Left ventricle myocardium inferior (tissue), 1 donor: ENCODE results near the gene ARMC12. TPM values are rescaled to one million over a fixed set of nuclear protein-coding genes. Genes with fewer than 3 reads are reported as not detected.
A peak's percentile ranks its signal among the peaks of the same experiment; 100 is the strongest.

Experiments
- DNase-seq: peaks from one replicate; pipeline ENCODE4 v3.0.0-alpha.2; 2020
- H3K27ac ChIP-seq: fragments of 200-600 bp; replicated peaks from 2 replicates; pipeline ENCODE4 v1.8.0; 2021
- H3K27me3 ChIP-seq: fragments of 200-600 bp; 2 replicates; pipeline ENCODE4 v1.8.0; 2021; ENCODE audit warnings: low read depth
- H3K36me3 ChIP-seq: fragments of 200-600 bp; 2 replicates; pipeline ENCODE4 v1.8.0; 2021
- H3K4me1 ChIP-seq: fragments of 200-600 bp; 2 replicates; pipeline ENCODE4 v1.8.0; 2021
- H3K4me3 ChIP-seq: fragments of 200-600 bp; 2 replicates; pipeline ENCODE4 v1.8.0; 2021; ENCODE audit warnings: mild to moderate bottlenecking, moderate library complexity
- H3K9me3 ChIP-seq: fragments of 200-600 bp; replicated peaks from 2 replicates; pipeline ENCODE4 v1.8.0; 2021
- intact Hi-C: fragments of 100-400 bp; cut with micrococcal nuclease; formaldehyde crosslinking; loops from one replicate; pipeline ENCODE4 v1.11.0; 2022
- total RNA-seq: library from RNA; stranded (reverse); fragmentation: NEBNext Ultra II Directional; extraction: Animal tissue kit (Norgen Biotek cat#: 25700); gene quantifications from one replicate; pipeline ENCODE4 v1.2.1, GENCODE V29; 2021
- TF ChIP-seq, protein P1 (sequence below): fragments of 200-600 bp; IDR thresholded peaks from 2 replicates; pipeline ENCODE4 v1.8.0; 2021; ENCODE audit warnings: antibody characterized with exemption, mild to moderate bottlenecking, borderline replicate concordance
- donor health status: DM: no; HTN: yes; CAD: no; lungs with severe emphysema.

ARMC12 gene
- total RNA-seq, 1 donor from 2014 or later: not detected

- TF ChIP-seq, protein P1, sequence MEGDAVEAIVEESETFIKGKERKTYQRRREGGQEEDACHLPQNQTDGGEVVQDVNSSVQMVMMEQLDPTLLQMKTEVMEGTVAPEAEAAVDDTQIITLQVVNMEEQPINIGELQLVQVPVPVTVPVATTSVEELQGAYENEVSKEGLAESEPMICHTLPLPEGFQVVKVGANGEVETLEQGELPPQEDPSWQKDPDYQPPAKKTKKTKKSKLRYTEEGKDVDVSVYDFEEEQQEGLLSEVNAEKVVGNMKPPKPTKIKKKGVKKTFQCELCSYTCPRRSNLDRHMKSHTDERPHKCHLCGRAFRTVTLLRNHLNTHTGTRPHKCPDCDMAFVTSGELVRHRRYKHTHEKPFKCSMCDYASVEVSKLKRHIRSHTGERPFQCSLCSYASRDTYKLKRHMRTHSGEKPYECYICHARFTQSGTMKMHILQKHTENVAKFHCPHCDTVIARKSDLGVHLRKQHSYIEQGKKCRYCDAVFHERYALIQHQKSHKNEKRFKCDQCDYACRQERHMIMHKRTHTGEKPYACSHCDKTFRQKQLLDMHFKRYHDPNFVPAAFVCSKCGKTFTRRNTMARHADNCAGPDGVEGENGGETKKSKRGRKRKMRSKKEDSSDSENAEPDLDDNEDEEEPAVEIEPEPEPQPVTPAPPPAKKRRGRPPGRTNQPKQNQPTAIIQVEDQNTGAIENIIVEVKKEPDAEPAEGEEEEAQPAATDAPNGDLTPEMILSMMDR: no peak
- H3K9me3 ChIP-seq: no peaks in the 10 kb centered on the region
- no peaks in the 10 kb centered on the region for H3K36me3 ChIP-seq
- DNase-seq: peak; percentile 65
- H3K27ac ChIP-seq: peak overlapping the region; percentile 100
- no peaks in the 10 kb centered on the region for H3K27me3 ChIP-seq
- H3K4me1 ChIP-seq: peaks cover 92% of the 10 kb centered on the region
- intact Hi-C loops: no loop called here
- peak overlapping the region; percentile 69 for H3K4me3 ChIP-seq
These were observed 7.9 kb upstream of the ARMC12 start for GRCh38 chr6:35728683-35729678.

GRCh38 chr6:35729722-35730121 lies 7.1 kb upstream of the ARMC12 start:
- Histone ChIP-seq H3K36me3 (no peaks in the 10 kb centered on the region), H3K27ac (peak overlapping the region; percentile 100), H3K27me3 (no peaks in the 10 kb centered on the region), H3K9me3 (no peaks in the 10 kb centered on the region), H3K4me1 (peaks cover 88% of the 10 kb centered on the region), H3K4me3 (no peak overlapping the region)
- intact Hi-C loops: no loop called here
- DNase-seq: no peak
- TF ChIP-seq, protein P1: no peak

DNA sequence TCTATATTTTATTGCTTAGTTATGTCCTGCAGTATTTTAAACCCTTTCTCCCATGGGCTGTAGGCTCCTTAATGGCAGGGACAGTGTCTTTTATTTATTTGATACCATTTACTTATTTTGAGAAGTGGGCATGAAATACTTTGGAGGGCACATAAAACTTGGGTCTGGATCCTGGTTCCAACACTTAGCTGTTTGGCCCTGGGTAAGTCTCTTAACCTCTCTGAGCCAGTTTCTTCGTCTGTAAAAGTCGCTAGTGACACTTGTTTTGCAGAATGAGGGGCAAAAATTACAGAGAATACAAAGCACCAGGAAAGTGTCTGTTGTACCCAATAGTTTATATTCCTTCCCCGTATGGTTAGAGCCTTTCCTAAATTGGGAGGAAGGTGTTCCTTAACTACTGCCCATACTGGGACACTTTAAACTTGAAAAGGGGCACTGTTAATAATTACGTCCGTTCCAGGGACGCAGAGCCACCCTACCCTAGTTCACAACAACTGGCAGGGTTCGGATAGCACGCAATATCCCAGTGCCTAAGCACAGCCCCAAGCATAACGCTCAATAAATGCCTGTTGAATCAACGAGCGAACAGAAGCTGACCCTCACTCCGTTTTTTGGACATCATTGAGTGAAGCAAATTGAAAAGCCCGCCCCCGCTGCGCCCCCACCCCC lies 6.0 kb upstream of the ARMC12 start:
- intact Hi-C loops: no loop called here
- Histone ChIP-seq H3K4me3 (peak overlapping the region; percentile 75), H3K9me3 (no peaks in the 10 kb centered on the region), H3K4me1 (peaks cover 79% of the 10 kb centered on the region), H3K27me3 (no peaks in the 10 kb centered on the region), H3K36me3 (no peaks in the 10 kb centered on the region), H3K27ac (peak overlapping the region; percentile 100)
- TF ChIP-seq, protein P1: no peak
- DNase-seq: no peak

GRCh38 chr6:35731414-35731735 lies 5.5 kb upstream of the ARMC12 start:
- peak overlapping the region; percentile 100 for H3K27ac ChIP-seq
- no peaks in the 10 kb centered on the region for H3K27me3 ChIP-seq
- peaks cover 79% of the 10 kb centered on the region for H3K4me1 ChIP-seq
- H3K4me3 ChIP-seq: peak overlapping the region; percentile 75
- DNase-seq: peak; percentile 99
- TF ChIP-seq, protein P1: no peak
- intact Hi-C loops: no loop called here
- no peaks in the 10 kb centered on the region for H3K9me3 ChIP-seq
- no peaks in the 10 kb centered on the region for H3K36me3 ChIP-seq

DNA sequence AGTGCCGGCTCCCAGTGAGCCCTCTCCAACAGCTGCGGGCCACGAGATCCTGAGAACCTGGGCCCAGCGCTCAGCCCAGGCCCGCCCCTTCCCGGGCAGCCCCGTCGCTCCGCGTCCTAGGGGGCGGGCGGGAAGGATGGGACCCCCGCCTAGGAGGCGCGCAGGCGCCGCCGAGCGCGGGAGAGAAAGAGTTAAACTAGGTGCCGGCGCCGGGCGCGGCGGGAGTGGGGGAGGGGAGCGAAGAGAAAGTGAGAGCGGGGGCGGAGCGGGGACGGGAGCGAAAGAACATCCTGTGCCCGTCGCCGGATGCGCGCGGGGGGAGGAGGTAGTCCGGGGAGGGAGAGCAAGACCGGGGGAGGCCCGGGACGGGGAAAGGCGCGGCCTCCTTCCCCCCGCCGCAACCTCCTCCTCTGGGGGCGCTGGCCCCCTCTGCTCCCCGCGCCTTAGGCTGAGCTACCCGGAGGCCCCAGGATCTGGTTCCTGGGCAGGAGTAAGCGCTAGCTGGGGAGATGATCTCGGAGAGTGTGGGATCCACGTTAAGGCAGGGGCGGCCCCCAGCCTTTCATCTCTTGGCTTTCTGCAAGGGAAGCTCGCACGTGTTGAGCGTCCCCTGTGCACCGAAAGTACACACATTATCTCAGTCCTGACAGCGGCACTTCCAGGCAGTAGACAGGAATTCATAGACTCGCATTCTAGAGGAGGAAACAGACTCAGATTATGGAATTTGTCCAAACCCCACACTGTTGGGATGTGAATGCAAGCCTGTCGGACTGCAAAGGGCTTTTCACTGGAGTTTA lies 4.9 kb upstream of the ARMC12 start:
- Histone ChIP-seq H3K4me3 (peak overlapping the region; percentile 75), H3K27ac (peak overlapping the region; percentile 100), H3K27me3 (no peaks in the 10 kb centered on the region), H3K4me1 (peaks cover 78% of the 10 kb centered on the region), H3K36me3 (no peaks in the 10 kb centered on the region), H3K9me3 (no peaks in the 10 kb centered on the region)
- intact Hi-C loops: no loop called here
- TF ChIP-seq, protein P1: peak; percentile 46
- peak; percentile 99 for DNase-seq
